ENCODE measurements around the gene PTPRT.

PTPRT gene

GRCh38 chr20:42461965-42462593 lies 727.6 kb downstream of the PTPRT start:
- H3K4me3 ChIP-seq (ENCODE audit: insufficient read depth, low read depth, low read length), result no peak overlapping the region
- H3K27me3 ChIP-seq (ENCODE audit: control insufficient read depth, insufficient read depth, low read length, poor library complexity, severe bottlenecking), result no peaks in the 10 kb centered on the region
- no peaks in the 10 kb centered on the region for H3K9me3 ChIP-seq (ENCODE audit: control insufficient read depth, low read length)
- H3K27ac ChIP-seq (ENCODE audit: insufficient read depth, low read depth, low read length, poor library complexity, severe bottlenecking), result no peak overlapping the region
- WGBS, 2 experiments, result 93 to 96% methylated on average over 2 of the region's 2 CpGs
- H3K4me1 ChIP-seq (ENCODE audit: control insufficient read depth, insufficient read depth, low read length), result no peaks in the 10 kb centered on the region
- H3K36me3 ChIP-seq (ENCODE audit: control insufficient read depth, insufficient read depth, low read length), result no peaks in the 10 kb centered on the region

- no peak overlapping the region for H3K27ac ChIP-seq (ENCODE audit: insufficient read depth, low read depth, low read length, poor library complexity, severe bottlenecking)
- H3K9me3 ChIP-seq (ENCODE audit: control insufficient read depth, low read length), result no peaks in the 10 kb centered on the region
- no peaks in the 10 kb centered on the region for H3K27me3 ChIP-seq (ENCODE audit: control insufficient read depth, insufficient read depth, low read length, poor library complexity, severe bottlenecking)
- 85 to 92% methylated on average over 1 of the region's 2 CpGs for WGBS, 2 experiments
- H3K4me1 ChIP-seq (ENCODE audit: control insufficient read depth, insufficient read depth, low read length), result no peaks in the 10 kb centered on the region
- no peaks in the 10 kb centered on the region for H3K36me3 ChIP-seq (ENCODE audit: control insufficient read depth, insufficient read depth, low read length)
- no peak overlapping the region for H3K4me3 ChIP-seq (ENCODE audit: insufficient read depth, low read depth, low read length)
Observed at GRCh38 chr20:42461291-42461690, 728.4 kb downstream of the PTPRT start.

- Histone ChIP-seq H3K27ac (ENCODE audit: insufficient read depth, low read depth, low read length, poor library complexity, severe bottlenecking) (no peak overlapping the region), H3K36me3 (ENCODE audit: control insufficient read depth, insufficient read depth, low read length) (no peaks in the 10 kb centered on the region), H3K4me3 (ENCODE audit: insufficient read depth, low read depth, low read length) (no peak overlapping the region), H3K9me3 (ENCODE audit: control insufficient read depth, low read length) (no peaks in the 10 kb centered on the region), H3K27me3 (ENCODE audit: control insufficient read depth, insufficient read depth, low read length, poor library complexity, severe bottlenecking) (no peaks in the 10 kb centered on the region), H3K4me1 (ENCODE audit: control insufficient read depth, insufficient read depth, low read length) (no peaks in the 10 kb centered on the region)
- WGBS, 2 experiments, result 92% methylated on average over 1 to 2 of the region's 2 CpGs
Observed at GRCh38 chr20:42447270-42447669, 742.4 kb downstream of the PTPRT start.

GRCh38 chr20:42444799-42445198 lies 744.9 kb downstream of the PTPRT start:
- Histone ChIP-seq H3K36me3 (ENCODE audit: control insufficient read depth, insufficient read depth, low read length) (no peaks in the 10 kb centered on the region), H3K27me3 (ENCODE audit: control insufficient read depth, insufficient read depth, low read length, poor library complexity, severe bottlenecking) (no peaks in the 10 kb centered on the region), H3K9me3 (ENCODE audit: control insufficient read depth, low read length) (no peaks in the 10 kb centered on the region), H3K4me3 (ENCODE audit: insufficient read depth, low read depth, low read length) (no peak overlapping the region), H3K27ac (ENCODE audit: insufficient read depth, low read depth, low read length, poor library complexity, severe bottlenecking) (no peak overlapping the region), H3K4me1 (ENCODE audit: control insufficient read depth, insufficient read depth, low read length) (no peaks in the 10 kb centered on the region)
- 96 to 97% methylated on average over 3 of the region's 3 CpGs for WGBS, 2 experiments

- Histone ChIP-seq H3K4me3 (ENCODE audit: insufficient read depth, low read depth, low read length) (no peak overlapping the region), H3K9me3 (ENCODE audit: control insufficient read depth, low read length) (no peaks in the 10 kb centered on the region), H3K4me1 (ENCODE audit: control insufficient read depth, insufficient read depth, low read length) (no peaks in the 10 kb centered on the region), H3K27me3 (ENCODE audit: control insufficient read depth, insufficient read depth, low read length, poor library complexity, severe bottlenecking) (no peaks in the 10 kb centered on the region), H3K27ac (ENCODE audit: insufficient read depth, low read depth, low read length, poor library complexity, severe bottlenecking) (no peak overlapping the region), H3K36me3 (ENCODE audit: control insufficient read depth, insufficient read depth, low read length) (no peaks in the 10 kb centered on the region)
- WGBS, 2 experiments, result 88 to 92% methylated on average over 4 of the region's 4 CpGs
Observed at GRCh38 chr20:42443200-42443599, 746.5 kb downstream of the PTPRT start.

GRCh38 chr20:42442716-42443115 lies 747.0 kb downstream of the PTPRT start:
- WGBS, 2 experiments, result 90 to 96% methylated on average over 4 to 6 of the region's 6 CpGs
- Histone ChIP-seq H3K27me3 (ENCODE audit: control insufficient read depth, insufficient read depth, low read length, poor library complexity, severe bottlenecking) (no peaks in the 10 kb centered on the region), H3K27ac (ENCODE audit: insufficient read depth, low read depth, low read length, poor library complexity, severe bottlenecking) (no peak overlapping the region), H3K9me3 (ENCODE audit: control insufficient read depth, low read length) (no peaks in the 10 kb centered on the region), H3K36me3 (ENCODE audit: control insufficient read depth, insufficient read depth, low read length) (no peaks in the 10 kb centered on the region), H3K4me1 (ENCODE audit: control insufficient read depth, insufficient read depth, low read length) (no peaks in the 10 kb centered on the region), H3K4me3 (ENCODE audit: insufficient read depth, low read depth, low read length) (no peak overlapping the region)

GRCh38 chr20:42441864-42442331 lies 747.8 kb downstream of the PTPRT start:
- WGBS, 2 experiments, result 74 to 81% methylated on average over 6 of the region's 6 CpGs
- no peaks in the 10 kb centered on the region for H3K9me3 ChIP-seq (ENCODE audit: control insufficient read depth, low read length)
- H3K36me3 ChIP-seq (ENCODE audit: control insufficient read depth, insufficient read depth, low read length), result no peaks in the 10 kb centered on the region
- no peak overlapping the region for H3K27ac ChIP-seq (ENCODE audit: insufficient read depth, low read depth, low read length, poor library complexity, severe bottlenecking)
- no peaks in the 10 kb centered on the region for H3K27me3 ChIP-seq (ENCODE audit: control insufficient read depth, insufficient read depth, low read length, poor library complexity, severe bottlenecking)
- no peak overlapping the region for H3K4me3 ChIP-seq (ENCODE audit: insufficient read depth, low read depth, low read length)
- no peaks in the 10 kb centered on the region for H3K4me1 ChIP-seq (ENCODE audit: control insufficient read depth, insufficient read depth, low read length)

GRCh38 chr20:42441196-42441863 lies 748.4 kb downstream of the PTPRT start:
- Histone ChIP-seq H3K9me3 (ENCODE audit: control insufficient read depth, low read length) (no peaks in the 10 kb centered on the region), H3K4me1 (ENCODE audit: control insufficient read depth, insufficient read depth, low read length) (no peaks in the 10 kb centered on the region), H3K36me3 (ENCODE audit: control insufficient read depth, insufficient read depth, low read length) (no peaks in the 10 kb centered on the region), H3K27ac (ENCODE audit: insufficient read depth, low read depth, low read length, poor library complexity, severe bottlenecking) (no peak overlapping the region), H3K4me3 (ENCODE audit: insufficient read depth, low read depth, low read length) (no peak overlapping the region), H3K27me3 (ENCODE audit: control insufficient read depth, insufficient read depth, low read length, poor library complexity, severe bottlenecking) (no peaks in the 10 kb centered on the region)
- WGBS, 2 experiments, result 93 to 94% methylated on average over 11 of the region's 11 CpGs

- no peak overlapping the region for H3K4me3 ChIP-seq (ENCODE audit: insufficient read depth, low read depth, low read length)
- WGBS, 2 experiments, result 89 to 96% methylated on average over 1 of the region's 1 CpG
- no peaks in the 10 kb centered on the region for H3K9me3 ChIP-seq (ENCODE audit: control insufficient read depth, low read length)
- H3K27ac ChIP-seq (ENCODE audit: insufficient read depth, low read depth, low read length, poor library complexity, severe bottlenecking), result no peak overlapping the region
- no peaks in the 10 kb centered on the region for H3K36me3 ChIP-seq (ENCODE audit: control insufficient read depth, insufficient read depth, low read length)
- no peaks in the 10 kb centered on the region for H3K4me1 ChIP-seq (ENCODE audit: control insufficient read depth, insufficient read depth, low read length)
- H3K27me3 ChIP-seq (ENCODE audit: control insufficient read depth, insufficient read depth, low read length, poor library complexity, severe bottlenecking), result no peaks in the 10 kb centered on the region
Observed at GRCh38 chr20:42435230-42435629, 754.5 kb downstream of the PTPRT start.

GRCh38 chr20:42432496-42433334 lies 757.0 kb downstream of the PTPRT start:
- Histone ChIP-seq H3K27ac (ENCODE audit: insufficient read depth, low read depth, low read length, poor library complexity, severe bottlenecking) (no peak overlapping the region), H3K4me1 (ENCODE audit: control insufficient read depth, insufficient read depth, low read length) (no peaks in the 10 kb centered on the region), H3K9me3 (ENCODE audit: control insufficient read depth, low read length) (no peaks in the 10 kb centered on the region), H3K36me3 (ENCODE audit: control insufficient read depth, insufficient read depth, low read length) (no peaks in the 10 kb centered on the region), H3K27me3 (ENCODE audit: control insufficient read depth, insufficient read depth, low read length, poor library complexity, severe bottlenecking) (no peaks in the 10 kb centered on the region), H3K4me3 (ENCODE audit: insufficient read depth, low read depth, low read length) (no peak overlapping the region)
- 82 to 83% methylated on average over 6 of the region's 6 CpGs for WGBS, 2 experiments
